PC-3 (cell line): ENCODE data around the gene DHX29.

Experiments
- EZH2 ChIP-seq: fragments of 300-600 bp; sonication (generic); IDR thresholded peaks from one replicate; pipeline ENCODE4 v1.6.1; 2017; ENCODE audit warnings: antibody characterized with exemption, mild to moderate bottlenecking, low read length; ENCODE audit not compliant: unreplicated experiment
- EZH2phosphoT487 ChIP-seq: fragments of 300-600 bp; sonication (generic); IDR thresholded peaks from 2 replicates; pipeline ENCODE4 v1.6.1; 2018; ENCODE audit warnings: mild to moderate bottlenecking, antibody characterized with exemption, low read length, borderline replicate concordance
- TF ChIP-seq, protein P1 (sequence below): fragments of 300-600 bp; sonication (generic); conservative IDR thresholded peaks from 2 replicates; pipeline ENCODE4 v1.5.1; 2017; ENCODE audit warnings: antibody characterized with exemption, low read depth, mild to moderate bottlenecking, low read length

DNA sequence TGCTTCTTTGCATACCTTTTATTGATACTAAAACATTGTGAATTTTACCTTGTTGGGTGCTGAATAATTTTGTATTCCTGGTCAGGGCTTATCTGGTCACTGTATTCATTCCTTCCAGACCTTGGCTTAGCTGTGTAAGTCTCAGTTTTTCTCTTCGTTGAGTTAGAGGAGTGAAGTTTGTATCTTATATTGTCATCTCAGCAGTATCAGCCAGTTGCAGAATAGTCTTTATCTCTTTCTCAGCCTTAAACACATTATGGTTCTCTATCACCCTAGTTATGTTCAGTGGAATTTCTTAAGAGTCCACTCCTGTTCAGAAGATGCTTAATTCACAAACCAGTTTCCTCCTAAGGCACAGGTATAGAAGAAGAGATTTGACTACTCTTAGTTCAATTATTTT, 25.5 kb upstream of the DHX29 start:
- no peak for TF ChIP-seq EZH2phosphoT487
- TF ChIP-seq, protein P1, sequence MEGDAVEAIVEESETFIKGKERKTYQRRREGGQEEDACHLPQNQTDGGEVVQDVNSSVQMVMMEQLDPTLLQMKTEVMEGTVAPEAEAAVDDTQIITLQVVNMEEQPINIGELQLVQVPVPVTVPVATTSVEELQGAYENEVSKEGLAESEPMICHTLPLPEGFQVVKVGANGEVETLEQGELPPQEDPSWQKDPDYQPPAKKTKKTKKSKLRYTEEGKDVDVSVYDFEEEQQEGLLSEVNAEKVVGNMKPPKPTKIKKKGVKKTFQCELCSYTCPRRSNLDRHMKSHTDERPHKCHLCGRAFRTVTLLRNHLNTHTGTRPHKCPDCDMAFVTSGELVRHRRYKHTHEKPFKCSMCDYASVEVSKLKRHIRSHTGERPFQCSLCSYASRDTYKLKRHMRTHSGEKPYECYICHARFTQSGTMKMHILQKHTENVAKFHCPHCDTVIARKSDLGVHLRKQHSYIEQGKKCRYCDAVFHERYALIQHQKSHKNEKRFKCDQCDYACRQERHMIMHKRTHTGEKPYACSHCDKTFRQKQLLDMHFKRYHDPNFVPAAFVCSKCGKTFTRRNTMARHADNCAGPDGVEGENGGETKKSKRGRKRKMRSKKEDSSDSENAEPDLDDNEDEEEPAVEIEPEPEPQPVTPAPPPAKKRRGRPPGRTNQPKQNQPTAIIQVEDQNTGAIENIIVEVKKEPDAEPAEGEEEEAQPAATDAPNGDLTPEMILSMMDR = no peak
- TF ChIP-seq EZH2 = no peak
